Upper lobe of right lung (tissue), 1 donor: Measurements from ENCODE around the gene MAST1. TPM values are rescaled to one million over a fixed set of nuclear protein-coding genes. Genes with fewer than 3 reads are reported as not detected.
"Not testable (repeated sequence)": the region's sequence is repeated elsewhere in the genome, so short reads cannot be mapped to it uniquely, and the experiment has no call there.

Source experiments
- ATAC-seq: fragments of 200-7000 bp; cut with Tn5 transposase; one replicate; pipeline ENCODE4 v1.9.1; 2020; ENCODE audit warnings: mild to moderate bottlenecking, moderate library complexity
- DNase-seq: peaks from one replicate; pipeline ENCODE4 v3.0.0-alpha.2; 2020
- H3K27ac ChIP-seq: fragments of 200-600 bp; one replicate; pipeline ENCODE4 v1.8.0; 2022
- H3K27me3 ChIP-seq: fragments of 200-600 bp; one replicate; pipeline ENCODE4 v1.8.0; 2022; ENCODE audit warnings: mild to moderate bottlenecking
- H3K36me3 ChIP-seq: fragments of 200-600 bp; one replicate; pipeline ENCODE4 v1.8.0; 2022
- H3K4me1 ChIP-seq: fragments of 200-600 bp; one replicate; pipeline ENCODE4 v1.8.0; 2022
- H3K4me3 ChIP-seq: fragments of 200-600 bp; one replicate; pipeline ENCODE4 v1.8.0; 2022; ENCODE audit warnings: mild to moderate bottlenecking
- H3K9me3 ChIP-seq: fragments of 200-600 bp; one replicate; pipeline ENCODE4 v1.8.0; 2022
- intact Hi-C: fragments of 100-400 bp; cut with DNase I; formaldehyde crosslinking; loops from one replicate; pipeline ENCODE4 v1.11.0; 2022
- total RNA-seq: library from RNA; stranded (reverse); fragmentation: NEBNext Ultra II Directional; extraction: Animal tissue kit (Norgen Biotek cat#: 25700); gene quantifications from one replicate; pipeline ENCODE4 v1.2.1, GENCODE V29; 2021
- TF ChIP-seq, protein P1 (sequence below): fragments of 200-600 bp; IDR thresholded peaks from one replicate; pipeline ENCODE4 v1.8.0; 2022; ENCODE audit warnings: antibody characterized with exemption
- donor health status: DM: no; HTN: yes; CAD: no; lungs with severe emphysema.

MAST1 gene
- total RNA-seq, 1 donor from 2014 or later = not detected

- Histone ChIP-seq H3K4me1 (peaks cover 11% of the 10 kb centered on the region), H3K36me3 (peaks cover 14% of the 10 kb centered on the region), H3K9me3 (no peaks in the 10 kb centered on the region), H3K27ac (peak overlapping the region; percentile 100), H3K27me3 (no peaks in the 10 kb centered on the region), H3K4me3 (no peak overlapping the region)
- ATAC-seq (no peak), DNase-seq (no peak)
- intact Hi-C loops = no loop called here
- TF ChIP-seq, protein P1, sequence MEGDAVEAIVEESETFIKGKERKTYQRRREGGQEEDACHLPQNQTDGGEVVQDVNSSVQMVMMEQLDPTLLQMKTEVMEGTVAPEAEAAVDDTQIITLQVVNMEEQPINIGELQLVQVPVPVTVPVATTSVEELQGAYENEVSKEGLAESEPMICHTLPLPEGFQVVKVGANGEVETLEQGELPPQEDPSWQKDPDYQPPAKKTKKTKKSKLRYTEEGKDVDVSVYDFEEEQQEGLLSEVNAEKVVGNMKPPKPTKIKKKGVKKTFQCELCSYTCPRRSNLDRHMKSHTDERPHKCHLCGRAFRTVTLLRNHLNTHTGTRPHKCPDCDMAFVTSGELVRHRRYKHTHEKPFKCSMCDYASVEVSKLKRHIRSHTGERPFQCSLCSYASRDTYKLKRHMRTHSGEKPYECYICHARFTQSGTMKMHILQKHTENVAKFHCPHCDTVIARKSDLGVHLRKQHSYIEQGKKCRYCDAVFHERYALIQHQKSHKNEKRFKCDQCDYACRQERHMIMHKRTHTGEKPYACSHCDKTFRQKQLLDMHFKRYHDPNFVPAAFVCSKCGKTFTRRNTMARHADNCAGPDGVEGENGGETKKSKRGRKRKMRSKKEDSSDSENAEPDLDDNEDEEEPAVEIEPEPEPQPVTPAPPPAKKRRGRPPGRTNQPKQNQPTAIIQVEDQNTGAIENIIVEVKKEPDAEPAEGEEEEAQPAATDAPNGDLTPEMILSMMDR = no peak
Observed at GRCh38 chr19:12794971-12795381, 43.3 kb upstream of the MAST1 start.

GRCh38 chr19:12796146-12797071 lies 41.9 kb upstream of the MAST1 start:
- peak; percentile 84 for DNase-seq
- Histone ChIP-seq H3K27me3 (no peaks in the 10 kb centered on the region), H3K4me1 (peaks cover 18% of the 10 kb centered on the region), H3K4me3 (peak overlapping the region; percentile 8), H3K27ac (peak overlapping the region; percentile 58), H3K36me3 (peaks cover 18% of the 10 kb centered on the region), H3K9me3 (no peaks in the 10 kb centered on the region)
- ATAC-seq = peak; percentile 46
- intact Hi-C loops = loop anchor here (2.0 kb wide), 1 partner anchor 20 kb away; no protein-coding TSS in a partner anchor
- TF ChIP-seq, protein P1 = peak; percentile 92

DNA sequence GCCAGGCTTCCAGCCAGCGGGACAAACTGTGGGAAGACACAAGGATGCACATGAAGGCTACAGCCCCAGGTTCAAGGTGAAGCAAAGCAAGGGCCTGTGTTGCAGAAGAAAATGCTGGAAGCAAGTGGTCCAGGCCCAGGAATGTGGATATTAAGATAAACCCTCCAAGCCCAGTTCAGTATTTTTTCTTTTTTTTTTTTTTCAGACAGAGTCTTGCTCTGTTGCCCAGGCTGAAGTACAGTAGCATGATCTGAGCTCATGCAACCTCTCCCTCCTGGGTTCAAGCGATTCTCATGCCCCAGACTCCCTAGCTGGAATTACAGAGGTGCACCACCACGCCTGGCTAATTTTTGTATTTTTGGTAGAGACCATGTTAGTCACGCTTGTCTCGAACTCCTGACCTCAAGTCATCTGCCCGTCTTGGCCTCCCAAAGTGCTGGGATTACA lies 41.2 kb upstream of the MAST1 start:
- Histone ChIP-seq H3K36me3 (peaks cover 18% of the 10 kb centered on the region), H3K27ac (no peak overlapping the region), H3K9me3 (no peaks in the 10 kb centered on the region), H3K4me3 (no peak overlapping the region), H3K27me3 (no peaks in the 10 kb centered on the region), H3K4me1 (peaks cover 21% of the 10 kb centered on the region)
- intact Hi-C loops = loop anchor here (2.0 kb wide), 1 partner anchor 20 kb away; no protein-coding TSS in a partner anchor
- TF ChIP-seq, protein P1 = no peak
- ATAC-seq (no peak), DNase-seq (no peak)

- not testable (repeated sequence) for H3K27ac ChIP-seq, H3K27me3 ChIP-seq, ATAC-seq, H3K9me3 ChIP-seq, H3K4me3 ChIP-seq, DNase-seq
- intact Hi-C loops = loop anchor here (2.0 kb wide), 1 partner anchor 21 kb away; no protein-coding TSS in a partner anchor
- Histone ChIP-seq H3K36me3 (peaks cover 18% of the 10 kb centered on the region), H3K4me1 (peaks cover 25% of the 10 kb centered on the region)
Observed at GRCh38 chr19:12797607-12798006, 40.7 kb upstream of the MAST1 start.

DNA sequence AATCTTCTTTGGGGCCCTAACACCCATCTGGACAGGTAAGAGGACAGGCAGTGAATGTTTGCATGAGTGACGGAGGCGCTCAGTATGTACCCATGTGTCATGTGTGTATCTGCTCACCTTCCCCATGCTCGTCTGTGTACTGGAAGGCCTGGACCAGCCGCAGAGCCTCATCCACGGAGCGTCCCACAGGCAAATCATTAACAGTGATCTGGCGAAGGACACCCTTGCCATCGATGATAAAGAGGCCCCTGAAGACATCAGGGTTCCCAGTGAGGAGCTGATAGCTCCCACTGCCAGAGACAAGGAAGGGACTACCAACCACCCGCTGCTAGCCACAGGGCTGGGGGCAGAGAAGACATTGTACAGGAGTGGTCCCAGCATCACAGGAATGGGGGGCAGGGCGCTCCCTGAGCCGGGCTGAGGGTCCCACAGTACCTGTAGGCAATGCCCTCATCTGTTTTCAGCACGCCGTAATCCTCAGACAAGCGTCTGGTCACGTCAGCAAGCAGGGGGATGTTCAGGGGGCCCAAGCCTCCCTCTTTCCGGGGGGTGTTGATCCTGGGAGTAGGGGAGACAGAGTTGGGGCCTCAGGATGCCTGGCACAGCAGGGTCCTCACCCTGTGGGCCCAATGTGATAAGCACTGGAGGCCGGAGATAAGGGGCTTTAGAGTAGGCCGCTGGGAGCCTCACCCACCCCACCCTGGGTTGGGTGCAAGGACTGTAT lies 38.4 kb upstream of the MAST1 start:
- H3K36me3 ChIP-seq = peaks cover 18% of the 10 kb centered on the region
- no peak overlapping the region for H3K27ac ChIP-seq
- H3K9me3 ChIP-seq = no peaks in the 10 kb centered on the region
- H3K27me3 ChIP-seq = no peaks in the 10 kb centered on the region
- no peak overlapping the region for H3K4me3 ChIP-seq
- peaks cover 25% of the 10 kb centered on the region for H3K4me1 ChIP-seq
- ATAC-seq (no peak), DNase-seq (no peak)
- TF ChIP-seq, protein P1 = no peak
- intact Hi-C loops = no loop called here

DNA sequence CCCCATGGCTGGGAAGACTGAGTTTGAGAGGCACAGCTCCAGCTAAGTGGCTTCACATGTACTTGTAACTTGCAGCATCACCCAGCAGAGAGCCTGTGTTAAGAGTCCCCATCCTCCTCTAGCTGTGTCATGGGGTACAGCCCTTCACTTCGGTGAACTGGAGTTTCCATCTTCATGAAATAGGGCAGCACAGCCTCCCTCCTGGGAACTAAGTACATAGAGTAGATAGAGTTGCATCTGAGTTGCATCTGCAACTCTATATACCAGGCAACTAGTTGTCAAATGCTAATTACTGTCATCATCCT lies 37.9 kb upstream of the MAST1 start:
- Histone ChIP-seq H3K4me1 (peaks cover 25% of the 10 kb centered on the region), H3K36me3 (peaks cover 18% of the 10 kb centered on the region), H3K27ac (no peak overlapping the region), H3K4me3 (peak overlapping the region; percentile 90), H3K27me3 (no peaks in the 10 kb centered on the region), H3K9me3 (no peaks in the 10 kb centered on the region)
- ATAC-seq (no peak), DNase-seq (no peak)
- TF ChIP-seq, protein P1 = no peak
- intact Hi-C loops = no loop called here
